HG03442 (cell line): ENCODE measurements around the gene SF1.

Source experiments
- ATAC-seq: cut with Tn5 transposase; IDR thresholded peaks from one replicate; pipeline ENCODE4 v1.9.1; 2021; ENCODE audit warnings: mild to moderate bottlenecking, moderate library complexity; ENCODE audit not compliant: unreplicated experiment

SF1 gene

GRCh38 chr11:64714666-64715065 lies 63.7 kb downstream of the SF1 start:
- ATAC-seq, result no peak
